H54 (cell line): Measurements from ENCODE around the gene ZNF862.

Source experiments
- DNase-seq: peaks from one replicate; pipeline ENCODE4 v3.0.0; 2011; ENCODE audit warnings: low spot score, mixed read lengths; ENCODE audit not compliant: insufficient read length
- FAIRE-seq: peaks from 3 replicates; lab custom pipeline; 2011; peaks lifted over from hg19 to GRCh38; lab: Jason Lieb, UNC
- POLR2A ChIP-seq: IDR thresholded peaks from 2 replicates; pipeline ENCODE4 v1.6.1; 2011; ENCODE audit warnings: low read depth, mild to moderate bottlenecking, low read length

The ZNF862 gene

GRCh38 chr7:149801002-149801566, 37.1 kb upstream of the ZNF862 start:
- TF ChIP-seq POLR2A: no peak
- FAIRE-seq (no peak), DNase-seq (no peak)

DNA sequence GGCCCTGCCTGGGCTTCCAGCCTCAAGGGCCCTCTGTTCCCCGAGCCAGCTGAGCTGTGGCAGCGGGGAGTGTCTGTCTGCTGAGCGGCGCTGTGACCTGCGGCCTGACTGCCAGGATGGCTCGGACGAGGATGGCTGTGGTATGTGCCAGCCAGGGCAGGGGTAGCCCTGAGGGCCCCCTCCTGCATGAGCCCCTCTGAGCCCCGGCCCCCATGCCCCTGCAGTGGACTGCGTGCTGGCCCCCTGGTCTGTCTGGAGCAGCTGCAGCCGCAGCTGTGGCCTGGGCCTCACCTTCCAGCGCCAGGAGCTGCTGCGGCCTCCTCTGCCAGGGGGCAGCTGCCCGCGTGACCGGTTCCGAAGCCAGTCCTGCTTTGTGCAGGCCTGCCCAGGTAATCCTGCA, 36.4 kb upstream of the ZNF862 start:
- FAIRE-seq (no peak), DNase-seq (no peak)
- no peak for TF ChIP-seq POLR2A

- DNase-seq (no peak), FAIRE-seq (no peak)
- no peak for TF ChIP-seq POLR2A
These were observed 35.2 kb upstream of the ZNF862 start for GRCh38 chr7:149802966-149803365.

GRCh38 chr7:149803551-149804074, 34.6 kb upstream of the ZNF862 start:
- no peak for TF ChIP-seq POLR2A
- DNase-seq (no peak), FAIRE-seq (no peak)

- FAIRE-seq (no peak), DNase-seq (no peak)
- no peak for TF ChIP-seq POLR2A
These were observed 34.1 kb upstream of the ZNF862 start for GRCh38 chr7:149804106-149804505.

DNA sequence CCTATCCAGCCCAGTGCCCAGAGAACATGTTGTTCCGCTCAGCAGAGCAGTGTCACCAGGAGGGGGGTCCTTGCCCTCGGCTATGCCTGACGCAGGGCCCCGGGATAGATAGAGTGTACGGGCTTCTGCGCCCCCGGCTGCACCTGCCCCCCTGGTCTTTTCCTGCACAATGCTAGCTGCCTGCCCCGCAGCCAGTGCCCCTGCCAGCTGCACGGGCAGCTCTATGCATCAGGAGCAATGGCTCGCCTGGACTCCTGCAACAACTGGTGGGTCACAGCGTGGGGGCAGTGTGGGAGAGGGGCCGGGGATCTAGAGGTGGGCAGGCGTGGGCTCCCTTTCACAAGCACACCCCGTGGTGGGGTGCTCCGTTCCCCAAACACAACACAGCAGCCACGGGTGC, 31.4 kb upstream of the ZNF862 start:
- TF ChIP-seq POLR2A: no peak
- DNase-seq (no peak), FAIRE-seq (no peak)

- no peak for TF ChIP-seq POLR2A
- DNase-seq (no peak), FAIRE-seq (no peak)
These were observed 29.9 kb upstream of the ZNF862 start for GRCh38 chr7:149808311-149808710.

DNA sequence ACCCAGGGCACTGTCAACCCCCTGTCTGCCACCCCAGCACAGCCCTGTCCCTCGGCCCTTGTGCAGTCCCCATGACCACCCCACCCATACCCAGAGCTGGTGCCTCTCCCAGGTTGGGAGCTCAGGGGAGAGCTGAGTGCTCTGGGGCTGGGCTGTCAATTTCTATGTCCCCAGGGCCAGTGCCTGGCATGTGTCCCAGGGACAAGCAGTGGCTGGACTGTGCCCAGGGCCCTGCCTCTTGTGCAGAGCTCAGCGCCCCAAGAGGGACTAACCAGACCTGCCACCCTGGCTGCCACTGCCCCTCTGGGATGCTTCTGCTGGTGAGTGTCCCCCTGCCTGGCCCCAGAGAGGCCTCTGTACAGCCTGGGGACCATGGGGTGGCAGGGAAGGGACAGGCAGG, 29.0 kb upstream of the ZNF862 start:
- no peak for FAIRE-seq
- no peak for DNase-seq
- TF ChIP-seq POLR2A: no peak

GRCh38 chr7:149811221-149811620, 27.0 kb upstream of the ZNF862 start:
- FAIRE-seq: no peak
- DNase-seq: no peak
- TF ChIP-seq POLR2A: no peak

DNA sequence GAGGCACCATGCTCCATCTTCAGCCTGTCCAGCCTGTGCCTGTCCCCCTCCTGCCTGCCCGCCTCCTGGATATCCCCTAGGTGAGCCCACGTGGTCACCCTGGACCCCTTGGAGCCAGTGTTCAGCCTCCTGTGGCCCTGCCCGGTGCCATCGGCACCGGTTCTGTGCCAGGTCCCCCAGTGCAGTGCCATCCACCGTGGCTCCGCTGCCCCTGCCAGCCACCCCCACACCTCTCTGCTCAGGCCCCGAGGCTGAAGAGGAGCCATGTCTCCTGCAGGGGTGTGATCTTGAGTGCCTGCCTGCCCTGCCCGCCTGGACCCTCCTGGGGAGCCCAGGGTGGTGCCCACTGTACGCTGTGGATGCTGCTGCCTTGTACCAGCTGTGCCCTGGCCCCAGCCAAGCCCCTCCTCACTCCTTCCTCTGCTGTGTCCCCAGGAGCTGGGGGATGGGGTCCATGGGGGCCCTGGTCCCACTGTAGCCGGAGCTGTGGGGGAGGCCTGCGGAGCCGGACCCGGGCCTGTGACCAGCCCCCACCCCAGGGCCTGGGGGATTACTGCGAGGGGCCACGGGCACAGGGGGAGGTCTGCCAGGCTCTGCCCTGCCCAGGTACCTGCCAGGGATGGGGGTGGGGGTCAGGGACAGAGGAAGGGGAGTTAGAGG, 26.2 kb upstream of the ZNF862 start:
- FAIRE-seq (no peak), DNase-seq (no peak)
- TF ChIP-seq POLR2A: no peak

- no peak for DNase-seq
- no peak for TF ChIP-seq POLR2A
- no peak for FAIRE-seq
These were observed 24.7 kb upstream of the ZNF862 start for GRCh38 chr7:149813254-149814035.

DNA sequence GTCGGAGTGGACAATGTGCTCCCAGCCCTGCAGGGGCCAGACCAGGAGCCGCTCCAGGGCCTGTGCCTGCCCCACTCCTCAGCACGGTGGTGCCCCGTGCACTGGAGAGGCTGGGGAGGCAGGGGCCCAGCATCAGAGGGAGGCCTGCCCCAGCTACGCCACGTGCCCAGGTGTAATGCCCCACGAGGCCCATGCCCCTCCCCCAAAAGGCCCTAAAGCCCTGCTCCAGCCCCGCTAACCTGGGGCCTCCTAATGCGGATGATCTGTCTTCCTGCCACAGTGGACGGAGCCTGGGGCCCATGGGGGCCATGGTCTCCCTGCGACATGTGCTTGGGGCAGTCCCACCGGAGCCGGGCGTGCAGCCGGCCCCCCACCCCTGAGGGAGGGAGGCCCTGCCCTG, 23.7 kb upstream of the ZNF862 start:
- TF ChIP-seq POLR2A: no peak
- FAIRE-seq (no peak), DNase-seq (no peak)

DNA sequence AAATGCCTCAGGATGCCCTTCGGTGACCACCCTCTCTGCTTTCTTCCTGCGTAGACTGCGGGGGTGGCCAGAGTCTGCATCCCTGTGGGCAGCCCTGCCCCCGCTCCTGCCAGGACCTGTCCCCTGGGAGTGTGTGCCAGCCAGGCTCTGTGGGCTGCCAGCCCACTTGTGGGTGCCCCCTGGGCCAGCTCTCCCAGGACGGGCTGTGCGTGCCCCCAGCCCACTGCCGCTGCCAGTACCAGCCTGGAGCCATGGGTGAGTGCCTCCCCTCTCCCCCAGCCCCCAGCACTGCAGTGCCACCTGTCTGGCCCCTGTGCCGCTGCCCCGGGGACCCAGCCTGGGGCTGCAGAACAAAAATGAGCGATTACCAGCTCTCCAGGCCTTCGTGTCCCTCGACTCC, 23.1 kb upstream of the ZNF862 start:
- DNase-seq (no peak), FAIRE-seq (no peak)
- TF ChIP-seq POLR2A: no peak

GRCh38 chr7:149815661-149816266, 22.4 kb upstream of the ZNF862 start:
- TF ChIP-seq POLR2A: no peak
- DNase-seq: no peak
- no peak for FAIRE-seq
